GM18499 (cell line): Measurements from ENCODE around the gene UNG.

Experiments used
- ATAC-seq: cut with Tn5 transposase; IDR thresholded peaks from one replicate; pipeline ENCODE4 v1.9.1; 2021; ENCODE audit warnings: moderate number of reproducible peaks; ENCODE audit not compliant: insufficient read depth, unreplicated experiment

Gene UNG

DNA sequence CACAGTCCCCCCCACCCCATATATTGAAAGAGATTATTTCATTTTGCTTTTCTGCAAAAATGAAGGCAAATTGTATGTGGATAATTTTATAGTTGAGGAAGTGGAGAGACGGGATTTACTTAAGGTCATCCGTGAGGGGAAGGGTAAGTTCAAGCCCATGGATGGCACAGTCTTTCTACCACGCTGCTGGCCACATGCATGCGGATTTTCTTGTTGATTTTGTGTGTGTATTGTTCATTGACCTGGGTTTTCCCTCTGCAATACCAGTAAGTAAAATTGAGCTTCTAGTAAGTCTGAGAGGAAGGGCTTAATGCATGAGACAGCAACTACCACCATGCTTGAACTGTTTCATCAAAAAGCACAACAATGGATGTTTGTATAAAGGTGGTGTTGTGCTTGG lies 54.1 kb downstream of the UNG start:
- ATAC-seq: no peak

DNA sequence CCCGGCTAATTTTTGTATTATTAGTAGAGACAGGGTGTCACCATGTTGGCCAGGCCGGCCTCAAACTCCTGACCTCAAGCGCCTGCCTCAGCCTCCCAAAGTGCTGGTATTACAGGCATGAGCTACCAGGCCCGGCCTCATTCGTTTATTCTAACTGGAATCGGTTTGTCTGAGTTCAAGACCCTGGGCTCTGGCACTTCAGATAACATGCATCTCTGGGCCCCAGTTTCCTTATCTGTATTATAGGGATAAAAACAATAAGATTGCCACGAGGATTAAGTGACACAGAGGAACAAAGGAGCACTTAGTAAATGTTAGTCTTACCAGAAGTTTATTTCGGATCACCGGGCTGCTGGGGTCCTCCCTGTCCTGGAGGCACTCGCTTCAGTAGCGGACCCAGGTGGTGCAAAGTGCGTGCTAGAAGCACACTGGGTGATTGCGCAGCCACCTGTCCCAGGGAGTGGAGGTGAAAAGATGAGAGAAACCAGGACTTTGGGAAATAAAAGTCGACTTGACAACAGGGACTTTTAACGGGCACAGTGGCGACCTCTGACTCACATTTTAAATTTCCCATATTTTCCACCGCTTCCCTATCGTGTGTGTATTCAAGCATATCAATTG lies 56.5 kb downstream of the UNG start:
- no peak for ATAC-seq

DNA sequence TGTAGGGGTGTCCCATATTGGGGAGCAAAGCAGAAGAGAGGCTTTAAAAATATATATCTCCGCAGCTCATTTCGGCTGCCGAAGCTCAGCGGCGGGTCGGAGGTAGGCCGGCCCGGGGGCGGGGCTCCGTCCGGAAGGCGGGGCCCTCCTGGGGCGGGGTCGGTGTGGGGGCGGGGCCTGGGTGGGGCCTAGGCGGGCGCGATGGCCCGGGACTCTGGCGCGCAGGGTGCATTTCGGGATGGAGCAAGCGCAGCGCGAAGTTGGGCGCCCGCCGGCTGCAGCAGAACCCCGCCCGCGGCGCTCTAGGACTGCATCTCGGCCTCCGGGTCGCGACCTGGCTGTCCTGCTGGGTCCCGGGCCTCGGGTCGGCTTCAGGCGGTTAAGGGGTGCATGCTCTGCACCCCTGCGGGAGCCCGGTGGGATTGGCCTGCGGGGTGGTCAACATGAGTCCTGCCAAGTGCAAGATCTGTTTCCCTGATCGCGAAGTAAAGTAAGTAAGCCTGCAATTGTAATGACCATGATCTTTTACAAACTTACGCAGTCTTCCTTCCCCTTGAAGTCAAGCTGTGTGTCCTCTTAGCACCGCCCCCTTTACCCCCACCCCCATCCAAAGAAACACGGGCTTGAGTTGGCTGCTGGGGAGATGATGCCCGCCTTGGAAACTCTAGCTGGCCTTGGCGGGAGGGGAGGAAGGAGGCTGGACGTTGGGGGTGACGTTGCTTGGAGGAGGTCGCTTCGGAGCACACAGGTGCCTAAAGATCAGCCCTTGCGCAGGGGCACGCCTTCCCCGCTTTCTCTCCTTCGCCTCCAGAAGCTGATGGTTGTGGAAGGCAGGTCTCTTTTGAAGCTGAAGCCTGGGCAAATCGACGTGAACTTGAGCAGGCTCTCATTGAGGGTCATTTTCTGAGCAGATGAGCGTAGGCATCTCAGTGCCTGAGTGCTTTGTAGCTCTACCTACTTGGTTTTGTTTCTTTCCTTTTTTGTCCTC lies 57.3 kb downstream of the UNG start:
- ATAC-seq: no peak

DNA sequence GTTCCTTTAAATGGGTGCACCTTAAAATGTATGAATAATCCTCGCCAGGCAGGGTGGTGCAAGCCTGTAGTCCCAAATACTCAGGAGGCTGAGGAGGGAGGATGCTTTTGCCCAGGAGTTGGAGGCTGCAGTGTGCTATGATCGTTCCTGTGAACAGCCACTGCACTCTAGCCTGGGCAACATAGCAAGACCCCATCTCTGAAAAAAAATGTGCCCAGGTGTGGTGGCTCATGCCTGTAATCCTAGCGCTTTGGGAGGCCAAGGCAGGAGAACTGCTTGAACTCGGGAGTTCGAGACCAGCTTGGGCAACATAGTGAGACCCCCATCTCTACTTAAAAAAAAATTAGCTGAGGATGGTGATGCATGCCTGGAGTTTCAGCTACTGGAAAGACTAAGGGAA lies 58.6 kb downstream of the UNG start:
- no peak for ATAC-seq

DNA sequence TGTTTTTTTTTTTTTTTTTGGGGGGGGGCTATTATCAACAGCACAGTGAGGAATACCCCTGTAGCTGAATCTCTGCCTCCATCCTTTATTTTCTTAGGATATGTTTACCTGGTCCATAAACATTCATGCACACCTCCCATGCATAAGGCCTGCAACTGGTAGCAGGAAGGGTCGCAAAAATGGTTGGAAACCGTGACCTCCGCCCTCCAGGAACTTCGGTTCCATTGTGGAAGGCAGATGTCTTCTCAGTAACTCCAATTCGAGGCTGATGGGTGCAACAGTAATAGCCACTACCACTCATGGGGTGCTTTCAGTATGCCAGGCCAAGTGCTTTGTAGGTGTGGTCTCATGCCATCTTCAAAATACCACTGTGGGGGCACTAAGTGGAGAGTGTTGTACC lies 59.2 kb downstream of the UNG start:
- no peak for ATAC-seq

DNA sequence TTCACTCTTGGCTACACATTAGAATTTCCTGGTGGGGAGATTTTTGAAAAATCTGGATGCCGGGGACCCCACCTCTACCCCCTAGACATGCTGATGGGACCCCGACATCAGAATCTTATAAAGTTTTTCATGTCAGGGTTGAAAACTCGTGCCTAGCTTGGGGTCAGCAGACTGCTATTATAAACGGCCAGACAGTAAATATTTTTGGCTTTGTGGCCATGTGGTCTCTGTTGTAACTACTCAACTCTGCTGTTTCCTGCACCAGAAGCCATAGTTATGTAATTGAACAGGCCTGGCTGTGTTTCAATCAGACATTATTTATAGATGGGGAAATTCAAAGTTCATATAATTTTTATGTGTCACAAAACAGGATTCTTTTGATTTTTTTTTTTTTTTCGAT lies 60.6 kb downstream of the UNG start:
- ATAC-seq: no peak

DNA sequence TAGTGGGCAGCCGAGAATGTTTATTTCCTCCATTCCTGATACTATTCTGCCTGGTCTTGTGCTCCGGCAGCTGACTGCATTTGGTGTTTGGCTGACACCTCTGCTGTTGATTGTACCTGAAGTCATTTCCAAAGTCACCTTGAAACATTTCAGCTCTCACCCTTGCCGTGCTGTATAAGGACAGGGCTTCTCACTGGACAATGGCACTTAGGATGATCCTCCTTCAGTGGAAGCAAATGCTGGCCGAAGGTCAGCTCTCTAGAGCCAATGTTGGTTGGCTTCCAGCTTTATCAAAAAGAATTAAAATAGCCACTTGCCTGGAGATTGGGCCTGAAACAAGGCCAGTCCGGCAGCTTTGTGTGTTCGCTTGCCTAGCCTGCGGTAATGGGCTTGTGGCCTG lies 63.0 kb downstream of the UNG start:
- no peak for ATAC-seq
